ENCODE results near the gene ACSF3. TPM values are rescaled to one million over a fixed set of nuclear protein-coding genes. Genes with fewer than 3 reads are reported as not detected.

ACSF3 gene
- total and polyA plus RNA-seq, 3 donors from 2014 or later: 30.3 to 70.1 (median 61.0) TPM

DNA sequence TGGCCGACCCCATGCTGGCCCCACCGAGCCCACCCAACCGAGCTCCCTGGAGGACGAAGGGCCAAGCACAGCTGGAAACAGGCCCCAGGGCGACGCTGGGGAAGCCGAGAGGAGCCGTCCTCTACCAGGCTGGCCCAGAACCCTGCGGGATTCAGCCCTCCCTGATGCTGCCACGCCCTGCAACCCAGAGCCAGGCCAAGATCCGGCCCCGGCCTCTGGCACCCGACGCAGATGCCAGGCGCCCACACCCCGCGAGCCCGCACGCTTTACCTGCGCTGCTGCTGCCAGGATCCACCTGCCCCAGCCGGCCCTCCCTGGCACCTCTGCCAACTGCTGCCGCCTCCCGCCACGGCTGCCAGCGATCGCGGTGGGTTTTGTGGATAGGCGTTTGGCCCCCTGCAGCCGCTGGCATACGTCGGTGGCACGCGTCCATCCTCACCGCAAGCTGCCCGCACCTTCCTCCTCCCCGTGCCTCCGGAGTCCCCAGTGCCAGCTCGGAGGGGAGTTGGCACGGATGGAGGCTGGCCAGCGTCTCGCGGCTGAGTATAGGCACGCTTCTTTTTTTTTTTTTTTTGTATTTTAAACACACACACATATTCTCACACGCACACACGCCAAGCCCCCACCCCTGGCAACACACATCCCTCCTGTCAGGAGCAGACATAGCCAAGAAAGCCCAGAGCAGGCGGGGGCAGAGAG is 41.3 kb upstream of the ACSF3 start:
- Histone ChIP-seq H3K4me1 (no peaks in the 10 kb centered on the region), H3K27me3 (no peaks in the 10 kb centered on the region), H3K36me3 (ENCODE audit: low read depth, missing control alignments) (no peaks in the 10 kb centered on the region), H3K4me3 (no peak overlapping the region), H3K27ac (no peak overlapping the region), H3K9me3 (no peaks in the 10 kb centered on the region)
- no peak for DNase-seq
- intact Hi-C loops (cut with DNase I; ENCODE audit: low total_unique reads): no loop called here
- TF ChIP-seq, protein P1, sequence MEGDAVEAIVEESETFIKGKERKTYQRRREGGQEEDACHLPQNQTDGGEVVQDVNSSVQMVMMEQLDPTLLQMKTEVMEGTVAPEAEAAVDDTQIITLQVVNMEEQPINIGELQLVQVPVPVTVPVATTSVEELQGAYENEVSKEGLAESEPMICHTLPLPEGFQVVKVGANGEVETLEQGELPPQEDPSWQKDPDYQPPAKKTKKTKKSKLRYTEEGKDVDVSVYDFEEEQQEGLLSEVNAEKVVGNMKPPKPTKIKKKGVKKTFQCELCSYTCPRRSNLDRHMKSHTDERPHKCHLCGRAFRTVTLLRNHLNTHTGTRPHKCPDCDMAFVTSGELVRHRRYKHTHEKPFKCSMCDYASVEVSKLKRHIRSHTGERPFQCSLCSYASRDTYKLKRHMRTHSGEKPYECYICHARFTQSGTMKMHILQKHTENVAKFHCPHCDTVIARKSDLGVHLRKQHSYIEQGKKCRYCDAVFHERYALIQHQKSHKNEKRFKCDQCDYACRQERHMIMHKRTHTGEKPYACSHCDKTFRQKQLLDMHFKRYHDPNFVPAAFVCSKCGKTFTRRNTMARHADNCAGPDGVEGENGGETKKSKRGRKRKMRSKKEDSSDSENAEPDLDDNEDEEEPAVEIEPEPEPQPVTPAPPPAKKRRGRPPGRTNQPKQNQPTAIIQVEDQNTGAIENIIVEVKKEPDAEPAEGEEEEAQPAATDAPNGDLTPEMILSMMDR (IDR thresholded peaks at IDR 0.05): no peak
- no peak for TF ChIP-seq POLR2A (IDR thresholded peaks at IDR 0.05)
- 86 to 88% methylated on average over 28 to 45 of the region's 46 CpGs for WGBS, 2 donors

DNA sequence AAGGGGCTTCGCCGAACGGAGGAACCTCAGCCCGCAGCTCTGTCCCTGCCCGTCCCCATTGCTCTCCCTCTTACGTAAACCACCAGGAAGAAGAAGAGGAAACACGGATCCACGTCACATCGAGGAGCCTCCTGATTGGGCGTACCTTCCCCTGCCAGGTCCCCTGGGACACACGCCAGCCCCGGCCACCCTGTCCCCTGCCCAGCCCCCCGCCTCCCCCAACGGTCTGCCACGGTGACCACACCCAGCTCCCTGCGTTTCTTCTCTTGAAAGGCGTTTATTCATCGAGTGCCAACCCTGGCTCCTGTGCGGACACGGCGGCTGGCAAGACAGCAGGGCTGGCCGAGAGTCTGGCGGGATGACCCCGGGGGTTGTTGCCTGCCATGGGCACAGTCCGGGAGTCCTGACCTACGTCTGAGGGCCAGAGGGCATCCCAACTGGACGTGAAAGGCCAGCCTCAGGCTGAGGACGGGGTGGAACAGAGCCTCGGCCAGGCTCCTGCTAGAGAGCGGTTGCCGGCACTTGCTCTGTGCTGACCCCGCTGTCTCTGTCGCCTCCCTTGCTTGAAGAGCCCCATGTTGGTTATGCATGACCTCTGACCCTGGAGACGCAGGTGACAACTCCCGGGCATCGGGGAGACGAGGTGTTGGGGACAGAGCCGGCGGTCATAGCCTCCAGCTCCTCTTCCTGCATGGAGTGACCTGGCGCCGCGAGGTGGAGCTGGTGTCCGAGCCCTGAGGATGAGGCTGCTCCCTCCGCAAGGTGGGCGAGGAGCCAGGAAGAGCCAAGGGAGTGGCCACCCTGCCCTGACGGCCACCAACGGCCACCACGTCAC is 40.5 kb upstream of the ACSF3 start:
- 77 to 79% methylated on average over 23 to 48 of the region's 48 CpGs for WGBS, 2 donors
- DNase-seq: no peak
- Histone ChIP-seq H3K9me3 (no peaks in the 10 kb centered on the region), H3K27me3 (no peaks in the 10 kb centered on the region), H3K4me1 (no peaks in the 10 kb centered on the region), H3K36me3 (ENCODE audit: low read depth, missing control alignments) (no peaks in the 10 kb centered on the region), H3K27ac (no peak overlapping the region), H3K4me3 (no peak overlapping the region)
- no peak for TF ChIP-seq POLR2A (IDR thresholded peaks at IDR 0.05)
- TF ChIP-seq, protein P1 (IDR thresholded peaks at IDR 0.05): no peak
- intact Hi-C loops (cut with DNase I; ENCODE audit: low total_unique reads): no loop called here

DNA sequence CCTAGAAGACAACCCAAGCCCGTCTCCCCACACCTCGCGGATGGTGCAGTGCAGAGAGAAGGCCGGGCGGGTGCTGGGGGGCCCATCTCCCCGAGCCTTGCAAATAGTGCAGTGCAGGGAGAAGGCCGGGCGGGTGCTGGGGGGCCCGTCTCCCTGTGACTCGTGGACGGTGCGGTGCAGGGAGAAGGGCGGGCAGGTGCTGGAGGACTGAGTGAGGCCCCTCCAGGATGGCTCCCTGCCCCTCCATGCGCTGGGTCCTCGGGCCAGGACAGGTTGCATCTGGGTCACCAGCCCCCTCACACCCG is 40.0 kb upstream of the ACSF3 start:
- no peaks in the 10 kb centered on the region for H3K9me3 ChIP-seq
- intact Hi-C loops (cut with DNase I; ENCODE audit: low total_unique reads): no loop called here
- TF ChIP-seq, protein P1 (IDR thresholded peaks at IDR 0.05): no peak
- TF ChIP-seq POLR2A (IDR thresholded peaks at IDR 0.05): no peak
- no peak overlapping the region for H3K4me3 ChIP-seq
- no peak overlapping the region for H3K27ac ChIP-seq
- H3K4me1 ChIP-seq: no peaks in the 10 kb centered on the region
- 79 to 88% methylated on average over 10 to 16 of the region's 16 CpGs for WGBS, 2 donors
- no peak for DNase-seq
- no peaks in the 10 kb centered on the region for H3K27me3 ChIP-seq
- H3K36me3 ChIP-seq (ENCODE audit: low read depth, missing control alignments): no peaks in the 10 kb centered on the region

DNA sequence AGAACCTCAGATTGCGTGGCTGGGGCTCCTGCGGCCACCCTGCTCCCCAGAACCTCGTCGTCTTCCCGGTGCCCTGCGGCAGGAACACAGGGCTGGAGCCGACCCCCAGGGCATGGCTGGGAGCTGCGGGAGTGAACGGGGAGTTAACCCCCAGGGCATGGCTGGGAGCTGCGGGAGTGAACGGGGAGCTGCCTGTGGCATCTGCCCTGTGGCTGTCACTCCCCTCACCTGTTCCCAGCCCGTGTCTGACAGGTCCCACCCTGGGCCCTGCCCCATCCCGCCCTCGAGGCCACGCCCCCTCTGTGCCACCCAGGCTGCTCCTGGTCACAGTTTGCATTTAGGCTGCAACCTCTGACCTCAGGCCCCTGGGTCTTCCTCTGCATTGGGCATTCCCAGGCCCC is 39.4 kb upstream of the ACSF3 start:
- intact Hi-C loops (cut with DNase I; ENCODE audit: low total_unique reads): no loop called here
- no peaks in the 10 kb centered on the region for H3K27me3 ChIP-seq
- H3K4me1 ChIP-seq: no peaks in the 10 kb centered on the region
- no peak for DNase-seq
- no peak overlapping the region for H3K4me3 ChIP-seq
- H3K36me3 ChIP-seq (ENCODE audit: low read depth, missing control alignments): no peaks in the 10 kb centered on the region
- no peaks in the 10 kb centered on the region for H3K9me3 ChIP-seq
- H3K27ac ChIP-seq: no peak overlapping the region
- 54 to 56% methylated on average over 9 to 12 of the region's 15 CpGs for WGBS, 2 donors
- no peak for TF ChIP-seq POLR2A (IDR thresholded peaks at IDR 0.05)
- TF ChIP-seq, protein P1 (IDR thresholded peaks at IDR 0.05): no peak

All from testis (tissue), 3 donors.